Measurements from ENCODE around the gene FAM78A.
"Not testable (repeated sequence)": the region's sequence is repeated elsewhere in the genome, so short reads cannot be mapped to it uniquely, and the experiment has no call there.

FAM78A gene

DNA sequence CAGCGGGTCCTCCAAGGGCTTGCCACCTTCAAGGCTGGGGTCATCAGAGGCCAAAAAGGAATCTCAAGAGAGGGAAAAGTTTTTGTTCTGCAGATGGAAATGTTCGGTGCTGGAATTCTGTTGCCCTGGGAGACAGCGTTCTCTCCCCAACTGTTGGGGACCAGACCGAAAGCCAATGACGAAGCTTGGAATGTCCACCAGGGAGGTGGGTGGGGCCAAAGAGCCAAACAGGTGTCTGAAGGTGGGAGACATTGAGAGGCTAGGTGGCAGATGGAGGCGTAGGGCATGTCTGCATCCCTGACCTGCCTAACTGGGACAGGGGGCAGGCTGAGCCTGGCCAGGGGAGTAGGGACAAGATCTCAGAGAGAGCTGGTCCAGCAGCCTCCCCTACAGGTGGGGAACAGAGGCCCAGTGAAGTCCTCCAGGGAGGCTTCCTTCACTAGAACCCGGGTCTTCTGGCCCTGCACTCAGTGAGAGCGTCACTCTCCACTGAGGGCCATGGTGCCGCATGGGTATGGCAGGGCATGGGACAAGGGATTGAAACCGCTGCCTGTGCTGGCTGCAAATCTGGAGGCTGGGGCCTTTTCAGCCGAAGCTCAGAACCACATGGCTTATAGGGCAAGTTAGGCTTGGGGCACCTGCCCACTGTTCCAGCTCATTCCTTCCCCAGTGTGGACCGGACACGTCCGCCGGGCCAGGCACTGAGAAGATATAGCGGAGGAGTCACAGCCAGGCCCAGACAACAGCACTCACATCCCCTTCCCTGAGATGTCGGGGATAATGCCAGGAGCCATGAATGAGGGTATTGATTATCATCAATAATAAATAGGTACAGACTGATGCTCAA lies 5.0 kb upstream of the FAM78A start:
- DNase-seq (ENCODE audit: low read depth) = no peak

DNA sequence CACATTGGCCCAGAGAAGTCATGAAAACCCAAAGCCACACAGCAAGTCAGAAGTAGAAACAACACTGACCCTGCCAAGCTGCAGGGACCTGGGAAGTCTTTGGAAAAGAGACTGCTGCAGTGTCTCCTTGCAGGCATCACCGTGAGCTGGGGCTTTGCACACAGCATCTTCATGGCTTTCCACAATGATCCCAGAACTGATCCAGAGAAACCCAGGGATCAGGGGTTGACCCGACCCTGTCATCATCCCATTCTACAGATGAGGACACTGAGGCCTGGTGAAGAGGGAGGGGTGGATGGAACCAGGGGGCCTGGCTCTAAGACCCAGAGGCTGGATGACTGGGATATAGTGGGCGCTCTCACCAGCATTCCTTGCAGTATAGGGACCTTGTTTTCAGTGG lies 4.3 kb upstream of the FAM78A start:
- DNase-seq (ENCODE audit: low read depth) = no peak

DNA sequence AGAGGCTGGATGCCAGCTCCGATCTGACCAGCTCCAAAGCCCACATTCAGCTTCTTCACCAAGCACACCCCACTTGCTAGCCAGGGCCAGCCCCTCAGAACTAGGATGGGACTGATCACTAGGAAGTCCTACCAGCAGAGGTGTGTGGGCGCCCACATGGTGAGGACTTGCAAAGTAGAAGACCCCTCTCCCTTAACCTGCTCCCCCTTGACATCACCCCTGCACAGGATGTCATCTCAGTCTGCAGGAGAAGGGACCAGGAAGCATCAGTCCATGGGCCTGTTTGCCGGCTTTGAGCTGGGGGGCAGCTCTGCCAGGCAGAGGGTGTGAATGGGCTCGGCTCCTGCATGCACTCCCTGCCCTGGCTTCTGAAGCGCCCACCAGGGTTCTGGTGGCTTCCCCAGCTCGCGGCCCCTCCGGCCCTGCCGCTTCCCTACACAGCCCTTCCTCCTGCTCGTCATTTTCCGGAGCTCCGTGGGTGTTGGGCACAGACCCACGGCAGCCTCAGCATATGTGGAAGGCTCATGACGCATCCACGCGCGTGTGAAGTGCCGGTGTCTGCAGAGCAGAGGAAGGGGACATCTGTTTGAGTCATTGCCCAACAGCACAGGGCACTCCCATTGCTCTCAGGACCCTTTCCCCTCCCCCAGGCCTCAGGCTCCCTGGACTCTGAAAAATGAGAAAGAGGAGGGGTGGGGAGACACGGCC lies 3.7 kb upstream of the FAM78A start:
- no peak for DNase-seq (ENCODE audit: low read depth)

DNA sequence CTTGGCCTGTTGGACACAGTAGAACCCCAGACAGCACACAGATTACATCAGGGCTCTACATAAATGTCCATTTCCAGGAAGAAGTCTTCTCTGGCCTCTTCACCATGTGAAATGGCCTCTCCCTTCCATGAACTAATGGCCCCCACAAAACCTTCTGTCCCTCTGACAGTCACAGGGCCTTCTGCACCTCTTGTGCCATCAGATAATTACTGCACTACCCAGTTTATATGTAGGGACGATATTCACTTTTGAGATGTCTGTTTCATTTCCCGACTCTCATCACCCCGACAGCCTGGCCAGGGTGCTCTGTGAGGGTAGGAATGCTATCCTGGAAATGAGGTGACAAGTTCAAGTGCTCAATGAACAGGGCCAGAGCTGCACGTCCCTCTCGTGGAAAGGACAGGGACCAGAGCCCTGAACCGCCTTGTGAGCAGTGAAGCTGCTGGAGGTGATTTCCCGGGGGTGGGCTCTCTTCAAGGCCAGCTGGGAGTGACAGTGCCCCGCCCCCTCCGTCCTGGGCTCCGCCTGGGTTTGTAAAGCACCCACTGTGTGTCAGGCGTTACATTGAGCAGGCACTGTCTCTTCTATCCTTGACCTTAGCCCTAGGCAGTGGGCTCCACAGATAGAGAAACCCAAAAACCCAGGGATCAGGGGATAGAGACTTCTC lies 3.0 kb upstream of the FAM78A start:
- no peak for DNase-seq (ENCODE audit: low read depth)

DNA sequence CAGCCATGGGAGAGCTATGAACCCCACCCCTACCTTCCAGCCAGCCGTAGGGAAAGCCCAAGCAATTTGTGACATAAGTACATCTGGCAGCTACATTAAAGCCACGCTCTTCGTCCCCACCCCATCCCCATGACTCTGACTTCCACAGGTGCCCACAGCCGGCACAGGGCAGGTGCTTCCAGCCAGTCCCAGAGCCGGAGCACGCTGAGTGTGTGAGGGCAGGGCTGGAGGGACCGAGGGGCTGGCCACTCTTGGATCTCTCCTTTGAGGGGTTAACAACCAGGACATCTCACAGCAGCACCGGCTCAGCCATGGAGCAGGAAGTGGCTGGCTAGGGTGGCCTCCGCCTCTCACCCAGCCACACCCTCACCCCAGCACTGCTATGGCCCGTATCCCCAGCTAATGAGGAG lies 2.4 kb upstream of the FAM78A start:
- no peak for DNase-seq (ENCODE audit: low read depth)

GRCh38 chr9:131277910-131278701 lies 1.8 kb upstream of the FAM78A start:
- peak; percentile 72 for DNase-seq (ENCODE audit: low read depth)

DNA sequence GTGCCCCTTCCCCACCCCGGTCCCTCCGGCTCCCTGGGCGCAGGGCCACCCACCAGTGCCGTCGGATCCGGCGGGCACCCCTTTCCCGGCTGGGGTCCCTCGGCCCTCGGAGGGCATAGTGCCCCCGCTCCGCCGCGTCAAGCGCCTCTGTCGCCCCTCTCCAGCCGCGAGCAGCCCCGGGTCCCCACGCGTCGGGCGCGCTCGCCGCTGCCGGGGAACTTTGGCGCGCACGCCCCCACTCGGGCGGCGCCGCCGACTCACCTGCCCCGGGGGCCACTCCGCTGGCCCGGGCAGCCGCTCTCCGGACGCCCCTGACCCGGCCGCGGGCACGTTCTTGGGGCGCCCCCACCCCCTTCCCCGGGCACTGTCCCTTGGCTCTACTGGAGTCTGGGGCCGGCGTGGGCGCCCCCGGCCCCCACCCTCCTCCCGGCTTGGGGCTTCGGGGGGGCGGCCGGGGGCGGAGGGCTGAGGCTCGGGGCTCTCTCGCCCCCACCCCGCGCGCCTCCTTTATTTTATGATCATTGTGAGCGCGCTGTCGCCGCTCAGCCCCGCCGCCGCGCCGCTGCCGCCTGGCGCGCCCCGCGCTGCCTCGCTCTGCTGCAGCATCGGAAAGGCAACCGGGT lies 1.1 kb upstream of the FAM78A start:
- DNase-seq (ENCODE audit: low read depth) = no peak

DNA sequence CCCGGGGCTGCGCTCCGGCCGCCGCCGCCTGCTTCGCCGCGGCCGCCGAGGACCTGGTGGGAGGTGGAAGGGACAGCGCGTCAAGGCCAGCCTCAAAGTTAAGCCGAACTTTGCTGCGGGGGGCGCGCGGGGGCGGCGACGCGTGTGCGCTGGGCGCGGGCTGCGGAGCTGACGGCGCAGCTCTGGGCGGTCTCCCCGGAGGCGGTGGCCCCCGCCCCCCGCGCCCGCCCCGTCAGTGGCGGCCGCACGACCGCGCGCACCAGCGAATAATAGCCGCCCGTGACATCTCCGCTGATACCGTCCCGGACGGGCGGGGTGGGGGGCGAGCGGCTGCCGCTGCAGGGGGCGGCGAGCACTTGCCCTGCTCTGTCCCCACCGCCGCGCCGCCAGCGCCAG lies 579 bp upstream of the FAM78A start:
- DNase-seq (ENCODE audit: low read depth) = no peak

DNA sequence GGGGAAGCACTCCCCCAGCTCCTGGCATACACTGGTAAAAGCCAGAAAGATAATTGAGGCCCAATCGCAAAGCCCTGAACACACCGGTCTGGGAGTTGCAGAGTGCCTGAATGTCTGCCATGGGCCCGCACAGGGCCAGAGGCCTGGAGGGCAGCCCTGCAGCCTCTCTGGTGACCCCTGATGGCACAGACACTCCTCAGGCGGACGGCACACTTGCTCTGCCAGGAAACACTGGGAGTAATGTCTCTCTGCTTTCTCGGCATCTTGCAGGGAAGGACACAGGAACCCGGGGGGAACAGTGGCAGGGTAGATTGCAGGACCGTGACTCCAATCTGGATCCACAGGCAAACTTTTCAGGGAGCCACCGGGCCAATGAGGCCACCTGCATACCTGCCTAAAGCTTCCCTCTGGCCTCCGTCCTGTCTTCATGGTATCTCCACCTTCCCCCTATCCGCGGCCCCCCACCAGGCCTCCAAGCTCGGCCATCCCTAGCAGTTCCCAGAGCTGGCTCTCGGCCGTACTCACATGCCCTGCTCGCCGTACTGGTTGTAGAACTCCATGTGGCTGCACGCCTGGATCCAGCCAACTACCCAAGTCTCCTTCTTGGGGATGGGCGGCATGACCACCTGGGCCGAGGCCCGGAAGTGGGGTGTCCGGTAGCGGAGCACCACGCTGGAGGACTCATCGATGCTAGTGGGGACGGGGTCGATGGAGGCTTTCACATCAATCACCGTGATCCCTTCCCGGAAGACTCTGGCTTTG lies 797 bp downstream of the FAM78A start:
- DNase-seq (ENCODE audit: low read depth) = no peak

DNA sequence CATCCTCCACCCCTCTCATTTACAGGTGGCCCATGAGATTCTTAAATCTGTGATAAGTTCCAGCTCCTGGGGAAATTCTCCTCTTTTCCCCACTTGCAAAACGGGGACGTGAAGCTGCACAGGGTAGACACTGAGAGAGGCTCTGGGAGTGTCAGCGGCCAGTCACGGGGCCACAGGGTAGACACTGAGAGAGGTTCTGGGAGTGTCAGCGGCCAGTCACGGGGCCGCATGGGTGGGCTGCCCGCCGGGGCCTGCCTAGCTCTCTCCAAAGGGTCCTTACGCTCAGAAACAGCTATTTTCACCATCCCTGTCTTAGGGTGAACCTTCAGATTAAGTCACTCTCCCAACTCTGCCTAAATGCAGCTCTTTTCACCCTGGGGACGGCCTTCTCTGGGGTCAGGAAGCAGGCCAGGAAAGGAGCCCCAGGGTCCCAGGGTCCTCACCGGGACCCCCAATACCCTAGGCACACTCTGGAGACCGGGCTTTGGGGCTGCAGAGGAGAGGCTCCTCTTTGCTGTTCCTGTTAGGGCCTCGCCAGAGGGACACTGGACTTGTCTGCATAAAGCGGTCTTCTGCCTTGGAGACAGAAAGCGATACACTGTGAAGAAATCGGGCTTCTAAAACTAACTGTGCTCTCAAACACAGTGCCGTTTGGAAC lies 1.5 kb downstream of the FAM78A start:
- no peak for DNase-seq (ENCODE audit: low read depth)

DNA sequence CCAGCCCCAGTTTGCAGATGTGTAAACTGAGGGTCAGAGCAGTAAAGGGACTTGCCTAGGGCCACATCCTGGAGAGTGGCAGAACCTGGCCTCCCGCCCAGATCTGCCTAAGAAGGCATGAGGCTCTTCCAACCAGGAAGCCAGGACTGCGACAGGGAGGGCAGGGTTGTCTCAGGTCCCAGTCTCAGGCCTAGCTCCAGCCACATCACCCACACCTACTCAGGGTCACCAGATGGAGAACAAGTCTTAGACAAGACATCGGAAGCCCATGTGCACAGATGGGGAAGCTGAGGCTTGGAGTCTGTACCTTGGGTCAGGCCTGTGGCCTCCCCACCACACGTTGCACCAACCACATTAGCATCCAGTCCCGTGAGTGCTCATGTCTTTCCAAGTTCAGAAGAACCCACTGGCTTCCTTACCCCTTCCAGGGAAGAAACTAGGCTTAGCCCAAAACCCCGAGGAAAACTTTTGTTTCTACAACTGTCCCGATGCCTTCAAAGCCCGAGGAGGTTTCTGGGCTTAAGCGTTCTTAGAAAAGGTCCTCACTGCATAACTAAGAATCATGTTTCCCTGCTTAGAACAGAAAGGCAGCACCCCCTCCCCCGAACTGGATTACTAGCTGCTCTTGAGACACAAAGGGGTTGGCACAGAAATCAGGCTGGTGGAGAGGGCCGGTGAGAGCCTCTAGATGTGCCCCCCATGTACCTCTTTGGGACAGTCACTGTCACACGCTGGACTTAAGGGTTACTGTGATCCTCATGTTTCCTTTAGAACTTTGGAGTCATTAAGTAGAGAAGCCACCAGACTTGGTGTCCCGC lies 2.2 kb downstream of the FAM78A start:
- DNase-seq (ENCODE audit: low read depth) = no peak

GRCh38 chr9:131273146-131273855 lies 3.0 kb downstream of the FAM78A start:
- DNase-seq (ENCODE audit: low read depth) = no peak

DNA sequence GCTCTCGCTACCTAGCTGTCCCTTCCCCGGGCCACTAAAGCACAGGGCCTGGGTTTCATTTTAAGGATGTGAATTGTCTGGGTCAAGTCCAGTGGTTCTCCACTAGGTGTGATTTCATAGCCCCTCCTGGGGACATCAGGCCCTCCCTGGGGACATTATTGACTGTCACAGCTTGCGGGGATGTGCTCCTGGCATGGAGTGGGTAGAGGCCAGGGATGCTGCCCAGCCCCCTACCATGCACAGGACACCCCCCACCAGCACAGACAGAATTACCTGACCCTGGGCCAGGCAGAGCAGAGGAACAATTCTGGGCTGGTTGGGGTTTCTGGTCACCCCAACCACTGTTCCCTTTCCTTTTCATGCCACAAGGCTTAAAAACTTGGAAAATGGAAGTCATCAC lies 4.1 kb downstream of the FAM78A start:
- DNase-seq (ENCODE audit: low read depth) = no peak

DNA sequence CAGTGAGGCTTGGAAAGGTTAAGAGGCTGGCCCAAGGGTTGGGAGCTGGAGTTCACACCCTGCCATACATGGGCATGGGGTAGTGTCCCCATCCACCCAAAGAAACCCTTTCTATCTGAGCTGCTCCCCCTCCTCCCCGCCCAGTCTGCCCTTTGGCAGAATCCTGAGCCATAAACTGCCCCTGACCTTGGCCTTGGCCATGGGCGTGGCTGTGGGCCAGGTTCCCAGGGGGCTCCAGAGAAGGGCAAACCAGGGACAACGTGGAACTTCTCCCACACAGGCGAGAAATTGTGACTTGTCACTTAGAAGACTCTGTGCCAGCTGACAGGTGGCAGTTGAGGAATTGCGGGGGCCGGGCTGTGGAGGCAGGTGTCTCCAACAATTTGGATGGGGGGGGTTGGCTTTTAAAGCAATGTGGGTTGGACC lies 4.8 kb downstream of the FAM78A start:
- DNase-seq (ENCODE audit: low read depth) = no peak

GRCh38 chr9:131271016-131271273 lies 5.4 kb downstream of the FAM78A start:
- not testable (repeated sequence) for DNase-seq (ENCODE audit: low read depth)

- no peak for DNase-seq (ENCODE audit: low read depth)
Measured at GRCh38 chr9:131270171-131271015, 5.9 kb downstream of the FAM78A start.

DNA sequence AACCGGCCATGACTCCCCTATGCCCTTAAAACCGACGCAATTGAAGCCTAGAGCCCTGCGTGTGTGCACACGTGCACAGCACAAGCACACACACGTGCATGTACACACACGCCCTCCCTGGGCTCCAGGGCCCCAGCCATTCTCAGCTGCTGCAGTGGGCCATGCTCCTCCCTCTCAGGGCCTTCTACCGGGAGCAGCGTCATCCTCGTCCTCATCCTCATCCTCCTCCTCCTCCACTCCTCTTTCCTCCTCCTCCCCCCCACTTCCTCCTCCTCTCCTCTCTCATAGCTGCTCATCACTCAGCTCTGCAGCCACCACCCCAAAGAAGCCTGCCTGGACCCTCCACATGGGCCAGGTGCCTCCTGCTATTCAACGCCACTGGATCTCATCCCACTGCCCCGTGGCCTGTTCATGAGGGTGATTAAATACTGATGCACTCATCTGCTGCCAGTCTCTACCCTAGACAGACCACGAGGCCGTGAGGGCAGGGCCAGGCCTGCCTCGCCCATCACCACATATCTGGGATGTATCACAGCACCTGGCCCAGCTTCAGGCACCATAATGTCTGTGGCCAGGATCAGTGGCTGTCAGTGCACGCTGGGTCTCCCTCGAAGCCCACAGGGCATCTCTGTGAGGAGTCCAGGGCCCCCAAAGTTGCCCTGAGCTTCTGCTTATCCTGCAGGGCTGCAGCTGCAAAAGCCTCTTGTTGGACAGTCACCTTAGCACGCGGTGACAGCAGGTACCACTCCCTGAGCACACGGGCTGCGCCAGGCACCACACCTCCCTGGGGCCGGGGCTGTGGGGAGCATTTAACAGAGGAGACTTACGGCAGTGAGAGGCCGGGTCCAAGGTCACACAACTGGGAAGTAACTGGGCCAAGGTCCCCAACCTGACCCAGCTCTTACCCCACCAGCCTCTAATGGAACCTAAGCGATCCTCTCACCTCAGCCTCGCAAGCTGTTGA lies 9.8 kb downstream of the FAM78A start:
- no peak for DNase-seq (ENCODE audit: low read depth)
